ENCODE results near the gene IFI6.

The IFI6 gene

DNA sequence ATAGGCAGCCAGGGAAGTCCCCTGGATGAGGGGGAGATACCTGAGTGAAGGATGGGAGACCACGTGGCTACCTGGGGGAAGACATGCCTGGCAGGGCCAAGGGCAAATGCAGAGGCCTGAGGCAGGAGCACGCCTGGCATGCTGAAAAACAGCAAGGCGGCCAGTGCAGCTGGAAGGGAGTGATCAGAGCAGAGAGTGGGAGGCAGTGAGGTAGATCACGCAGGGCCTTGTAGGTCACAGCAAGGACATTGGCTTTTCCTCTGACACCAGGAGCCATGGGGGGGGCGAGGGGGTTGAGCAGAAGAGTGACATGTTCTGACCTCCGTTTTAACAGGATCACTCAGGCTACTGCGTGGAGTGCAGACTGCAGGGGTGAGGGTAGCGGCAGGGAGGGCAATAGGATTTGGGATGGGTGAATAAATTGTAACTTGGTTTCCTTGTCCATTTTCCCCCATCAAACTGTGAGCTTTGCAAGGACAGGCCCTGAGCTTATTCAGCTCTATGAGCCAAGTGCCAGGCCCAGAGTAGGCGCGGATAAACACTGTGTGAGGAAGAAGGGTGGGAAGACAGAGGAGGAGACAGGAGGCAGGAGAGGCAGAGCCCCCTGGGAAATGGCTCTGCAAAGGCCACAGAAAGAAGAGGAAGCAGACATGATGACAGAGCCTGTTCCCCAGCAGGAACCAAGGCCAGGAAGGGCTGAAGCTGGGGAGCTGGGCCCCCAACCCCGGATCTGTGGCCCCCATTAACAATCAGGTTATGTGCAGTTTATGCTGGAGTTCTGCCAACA, 16.6 kb downstream of the IFI6 start:
- DNase-seq (ENCODE audit: low read depth, low spot score), result no peak
- POLR2A ChIA-PET, result no interaction called here
- TF ChIP-seq, protein P1, sequence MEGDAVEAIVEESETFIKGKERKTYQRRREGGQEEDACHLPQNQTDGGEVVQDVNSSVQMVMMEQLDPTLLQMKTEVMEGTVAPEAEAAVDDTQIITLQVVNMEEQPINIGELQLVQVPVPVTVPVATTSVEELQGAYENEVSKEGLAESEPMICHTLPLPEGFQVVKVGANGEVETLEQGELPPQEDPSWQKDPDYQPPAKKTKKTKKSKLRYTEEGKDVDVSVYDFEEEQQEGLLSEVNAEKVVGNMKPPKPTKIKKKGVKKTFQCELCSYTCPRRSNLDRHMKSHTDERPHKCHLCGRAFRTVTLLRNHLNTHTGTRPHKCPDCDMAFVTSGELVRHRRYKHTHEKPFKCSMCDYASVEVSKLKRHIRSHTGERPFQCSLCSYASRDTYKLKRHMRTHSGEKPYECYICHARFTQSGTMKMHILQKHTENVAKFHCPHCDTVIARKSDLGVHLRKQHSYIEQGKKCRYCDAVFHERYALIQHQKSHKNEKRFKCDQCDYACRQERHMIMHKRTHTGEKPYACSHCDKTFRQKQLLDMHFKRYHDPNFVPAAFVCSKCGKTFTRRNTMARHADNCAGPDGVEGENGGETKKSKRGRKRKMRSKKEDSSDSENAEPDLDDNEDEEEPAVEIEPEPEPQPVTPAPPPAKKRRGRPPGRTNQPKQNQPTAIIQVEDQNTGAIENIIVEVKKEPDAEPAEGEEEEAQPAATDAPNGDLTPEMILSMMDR (IDR thresholded peaks at IDR 0.05; ENCODE audit: insufficient read depth, low read length, missing control alignments), result no peak
- CTCF ChIA-PET, result interaction anchor here (1.2 to 2.3 kb wide), 7 partner anchors 11 to 239 kb away, joined by 3 to 10 read pairs (median 6); no protein-coding TSS in a partner anchor
- no peak overlapping the region for H3K4me3 ChIP-seq (ENCODE audit: low read depth, low read length)

DNA sequence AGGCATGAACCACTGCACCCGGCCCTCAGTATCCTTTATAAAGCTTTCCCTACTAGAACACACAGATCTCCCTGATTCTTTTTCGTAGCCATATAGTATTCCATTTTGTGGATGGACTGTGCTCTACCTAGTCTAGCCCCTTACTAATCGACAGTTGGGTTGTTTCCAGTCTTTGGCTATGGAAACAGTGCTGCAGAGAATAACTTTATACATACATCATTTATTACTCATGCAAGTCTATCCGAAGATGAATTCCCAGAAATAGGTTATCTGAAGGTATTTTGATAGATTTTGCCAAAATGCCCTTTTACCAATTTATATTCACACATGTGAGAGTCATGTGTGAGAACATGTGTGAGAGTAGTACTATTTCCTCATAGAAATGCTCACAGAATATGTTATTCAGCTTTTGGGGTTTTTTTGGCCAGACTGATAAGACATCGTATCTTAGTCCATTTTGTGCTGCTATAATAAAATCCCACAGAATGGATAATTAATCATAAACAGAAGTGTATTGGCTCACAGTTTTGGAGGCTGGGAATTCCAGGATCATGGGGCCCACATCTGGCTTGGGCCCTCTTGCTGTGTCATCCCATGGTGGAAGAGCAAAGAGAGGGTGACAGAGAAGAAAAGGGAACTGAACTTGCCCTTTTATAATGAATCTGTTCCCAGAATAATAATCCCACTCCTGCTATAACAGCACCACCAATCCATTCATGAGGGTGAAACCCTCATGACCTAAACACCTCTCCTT, 19.7 kb downstream of the IFI6 start:
- ChIA-PET CTCF (interaction anchor here (0.9 to 2.0 kb wide), 9 partner anchors 9 to 95 kb away, joined by 3 to 7 read pairs (median 4); no protein-coding TSS in a partner anchor), POLR2A (no interaction called here)
- TF ChIP-seq, protein P1 (IDR thresholded peaks at IDR 0.05; ENCODE audit: insufficient read depth, low read length, missing control alignments), result no peak

DNA sequence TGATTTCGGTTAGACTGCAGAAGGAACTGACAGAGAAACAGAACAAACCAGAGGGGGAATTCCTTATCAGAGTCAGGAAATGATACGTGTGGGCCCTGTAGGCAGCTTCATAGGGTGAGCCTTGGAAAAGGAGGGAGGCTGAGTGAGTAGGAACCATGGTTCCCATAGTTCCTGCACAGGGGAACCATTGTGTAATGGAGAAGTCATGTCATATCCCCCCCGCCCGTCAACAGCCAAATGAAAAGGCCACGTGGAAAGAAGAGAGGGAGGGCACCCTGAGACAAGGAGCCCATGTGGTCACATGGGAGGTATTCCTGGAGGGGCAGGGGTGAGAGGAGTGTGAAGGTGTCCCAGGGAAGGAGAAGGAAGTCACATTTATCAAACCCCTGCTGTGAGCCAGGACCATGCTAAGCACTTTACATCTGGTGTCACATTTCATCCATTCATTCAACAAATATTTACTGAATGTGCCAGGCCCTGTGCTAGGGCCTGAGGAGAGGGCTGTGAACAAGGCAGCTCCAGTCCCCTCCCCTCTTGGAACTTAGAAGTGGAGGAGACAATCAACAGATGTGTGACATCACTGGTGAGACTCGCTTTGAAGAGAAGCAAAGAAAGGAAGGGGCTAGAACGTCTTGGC, 21.3 kb downstream of the IFI6 start:
- no peak overlapping the region for H3K4me3 ChIP-seq (ENCODE audit: low read depth, low read length)
- TF ChIP-seq, protein P1 (IDR thresholded peaks at IDR 0.05; ENCODE audit: insufficient read depth, low read length, missing control alignments), result no peak
- CTCF ChIA-PET, result interaction anchor here (0.8 to 2.4 kb wide), 13 partner anchors 10 to 231 kb away, joined by 3 to 22 read pairs (median 7); partner anchors contain the start of gene AHDC1
- POLR2A ChIA-PET, result no interaction called here
- no peak for DNase-seq (ENCODE audit: low read depth, low spot score)

More for the DNA sequence above, 19.7 kb downstream of the IFI6 start:
- no peak for DNase-seq (ENCODE audit: low read depth, low spot score)
- H3K4me3 ChIP-seq (ENCODE audit: low read depth, low read length), result no peak overlapping the region

DNA sequence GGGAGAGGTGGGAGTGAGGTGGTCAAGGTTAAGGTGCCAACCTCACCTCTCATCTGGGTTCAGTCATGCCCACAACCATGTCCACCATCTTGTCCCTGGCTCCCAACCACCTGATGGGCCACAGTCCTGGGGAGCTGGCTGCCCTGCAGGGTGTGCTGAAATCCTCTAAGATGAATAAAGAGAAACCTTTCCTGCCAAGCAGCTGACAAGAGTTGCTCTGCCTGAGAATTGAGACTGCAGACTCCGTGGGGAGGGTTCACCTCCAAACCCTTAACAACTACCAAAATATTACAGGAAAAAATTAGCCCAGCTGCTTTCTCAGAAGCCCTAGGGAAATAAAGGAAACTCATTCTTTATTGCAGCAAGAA, 21.8 kb downstream of the IFI6 start:
- ChIA-PET POLR2A (no interaction called here), CTCF (interaction anchor here (0.8 to 2.4 kb wide), 13 partner anchors 8 to 230 kb away, joined by 3 to 22 read pairs (median 7); partner anchors contain the start of gene AHDC1)
- no peak overlapping the region for H3K4me3 ChIP-seq (ENCODE audit: low read depth, low read length)
- no peak for DNase-seq (ENCODE audit: low read depth, low spot score)
- TF ChIP-seq, protein P1 (IDR thresholded peaks at IDR 0.05; ENCODE audit: insufficient read depth, low read length, missing control alignments), result no peak

DNA sequence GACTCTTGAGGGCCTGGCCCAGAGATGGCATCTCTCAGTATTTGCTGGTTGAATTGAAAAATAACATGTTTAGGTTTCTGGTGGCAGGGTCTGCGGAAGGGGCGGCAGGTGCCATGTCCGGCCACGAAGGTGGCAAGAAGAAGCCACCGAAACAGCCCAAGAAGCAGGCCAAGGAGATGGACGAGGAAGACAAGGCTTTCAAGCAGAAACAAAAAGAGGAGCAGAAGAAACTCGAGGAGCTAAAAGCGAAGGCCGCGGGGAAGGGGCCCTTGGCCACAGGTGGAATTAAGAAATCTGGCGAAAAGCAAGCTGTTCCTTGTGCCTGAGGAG, 22.7 kb downstream of the IFI6 start:
- ChIA-PET POLR2A (no interaction called here), CTCF (interaction anchor here (1.1 to 2.8 kb wide), 12 partner anchors 9 to 352 kb away, joined by 3 to 22 read pairs (median 7); partner anchors contain the start of gene AHDC1)
- no peak for DNase-seq (ENCODE audit: low read depth, low spot score)
- H3K4me3 ChIP-seq (ENCODE audit: low read depth, low read length), result no peak overlapping the region
- TF ChIP-seq, protein P1 (IDR thresholded peaks at IDR 0.05; ENCODE audit: insufficient read depth, low read length, missing control alignments), result no peak

Measured in AG04449 (cell line).